Pons (tissue), 1 donor: ENCODE data around the gene SPOCK1.

Experiments
- DNase-seq: peaks from one replicate; pipeline ENCODE4 v3.0.0-alpha.2; 2016; ENCODE audit warnings: low spot score

The SPOCK1 gene

GRCh38 chr5:137148655-137149054, 350.5 kb downstream of the SPOCK1 start:
- DNase-seq = no peak

- no peak for DNase-seq
These were observed 351.0 kb downstream of the SPOCK1 start for GRCh38 chr5:137148159-137148558.

- DNase-seq = no peak
These were observed 351.8 kb downstream of the SPOCK1 start for GRCh38 chr5:137147346-137147745.

GRCh38 chr5:137146402-137146890, 352.7 kb downstream of the SPOCK1 start:
- peak; percentile 92 for DNase-seq

- no peak for DNase-seq
These were observed 353.4 kb downstream of the SPOCK1 start for GRCh38 chr5:137145721-137146120.

- DNase-seq = no peak
These were observed 354.5 kb downstream of the SPOCK1 start for GRCh38 chr5:137144656-137145055.

GRCh38 chr5:137142764-137143605, 356.1 kb downstream of the SPOCK1 start:
- DNase-seq = no peak

- DNase-seq = no peak
These were observed 356.8 kb downstream of the SPOCK1 start for GRCh38 chr5:137142346-137142745.

GRCh38 chr5:137141779-137142178, 357.3 kb downstream of the SPOCK1 start:
- DNase-seq = peak; percentile 52

- no peak for DNase-seq
These were observed 362.0 kb downstream of the SPOCK1 start for GRCh38 chr5:137136991-137137632.

GRCh38 chr5:137134920-137135532, 364.1 kb downstream of the SPOCK1 start:
- DNase-seq = no peak

GRCh38 chr5:137129886-137130680, 369.0 kb downstream of the SPOCK1 start:
- no peak for DNase-seq

GRCh38 chr5:137128012-137128411, 371.1 kb downstream of the SPOCK1 start:
- no peak for DNase-seq

GRCh38 chr5:137126829-137127228, 372.3 kb downstream of the SPOCK1 start:
- no peak for DNase-seq

- DNase-seq = no peak
These were observed 376.6 kb downstream of the SPOCK1 start for GRCh38 chr5:137122558-137122957.

GRCh38 chr5:137122075-137122474, 377.1 kb downstream of the SPOCK1 start:
- DNase-seq = no peak

- DNase-seq = no peak
These were observed 379.8 kb downstream of the SPOCK1 start for GRCh38 chr5:137119321-137119720.

- DNase-seq = no peak
These were observed 380.5 kb downstream of the SPOCK1 start for GRCh38 chr5:137118629-137119028.

GRCh38 chr5:137115152-137115551, 384.0 kb downstream of the SPOCK1 start:
- DNase-seq = no peak

- no peak for DNase-seq
These were observed 384.6 kb downstream of the SPOCK1 start for GRCh38 chr5:137114529-137114928.

GRCh38 chr5:137113939-137114338, 385.2 kb downstream of the SPOCK1 start:
- no peak for DNase-seq

- no peak for DNase-seq
These were observed 386.0 kb downstream of the SPOCK1 start for GRCh38 chr5:137113161-137113560.
